Measurements from ENCODE around the gene GDPD3.
"Not testable (repeated sequence)": the region's sequence is repeated elsewhere in the genome, so short reads cannot be mapped to it uniquely, and the experiment has no call there.

GDPD3 gene

GRCh38 chr16:30124985-30125379, 11.6 kb upstream of the GDPD3 start:
- DNase-seq (ENCODE audit: low read depth): no peak

DNA sequence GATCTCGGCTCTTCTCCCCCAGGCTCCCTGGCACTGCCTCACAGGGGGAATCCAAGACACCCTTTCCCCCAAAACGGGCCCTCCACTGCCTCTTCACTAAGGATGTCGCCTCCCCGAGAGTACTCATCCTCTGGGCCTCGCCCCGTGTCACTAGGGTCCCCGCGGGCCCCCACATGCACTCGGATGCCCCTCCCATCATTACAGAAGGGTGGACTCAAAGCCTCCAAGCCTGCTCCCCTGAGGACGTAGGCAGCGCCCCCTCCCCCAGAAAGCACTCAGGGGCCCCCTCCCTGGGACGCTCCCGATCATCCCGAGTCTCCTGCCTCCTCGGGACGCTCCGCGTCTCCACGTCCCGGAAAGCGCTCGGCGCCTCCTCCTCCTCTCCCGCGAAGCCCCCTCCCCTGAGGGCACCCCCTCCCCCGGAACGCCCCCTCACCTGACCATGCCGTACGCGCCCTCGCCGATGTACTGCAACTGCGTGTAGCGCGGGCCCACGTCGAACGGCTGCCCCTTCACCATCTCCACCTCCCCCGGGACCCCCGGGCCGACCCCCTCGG, 9.3 kb upstream of the GDPD3 start:
- no peak for DNase-seq (ENCODE audit: low read depth)

DNA sequence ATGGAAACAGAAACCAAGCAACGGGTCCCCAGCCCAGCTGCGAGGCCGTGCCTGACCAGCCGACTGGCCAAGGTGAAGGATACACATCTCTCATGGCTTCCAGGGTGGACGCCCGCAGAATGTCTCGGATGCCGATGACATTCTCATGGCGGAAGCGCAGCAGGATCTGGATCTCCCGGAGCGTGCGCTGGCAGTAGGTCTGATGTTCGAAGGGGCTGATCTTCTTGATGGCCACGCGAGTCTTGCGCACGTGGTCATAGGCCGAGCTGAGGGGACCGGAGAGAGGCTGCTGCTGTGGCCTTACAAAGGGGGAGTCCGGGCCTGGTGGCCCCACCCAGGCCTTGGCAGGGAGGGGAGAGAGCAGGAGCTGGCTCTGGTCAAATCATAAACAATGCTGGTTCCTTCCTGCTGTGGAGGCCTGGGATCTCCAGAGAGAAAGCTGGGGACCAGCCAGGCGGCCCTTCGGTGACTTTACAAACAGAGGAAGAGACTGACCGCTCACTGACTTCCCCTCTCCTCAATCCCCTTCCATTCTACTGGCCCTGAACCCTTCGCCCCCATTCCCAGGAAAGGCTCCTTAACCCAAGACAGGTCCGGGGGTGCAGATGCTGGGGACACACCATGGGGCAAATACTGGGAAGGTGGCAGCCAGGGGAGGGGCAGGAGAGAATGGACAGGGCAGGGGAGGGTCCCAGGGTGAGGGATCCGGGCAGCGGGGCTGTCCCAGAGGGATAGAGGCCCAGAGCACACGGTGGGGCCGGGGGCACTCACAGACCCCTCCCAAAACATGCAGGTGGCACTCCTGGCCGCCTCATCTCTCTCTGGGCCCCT, 8.6 kb upstream of the GDPD3 start:
- DNase-seq (ENCODE audit: low read depth): no peak

GRCh38 chr16:30120340-30121105, 7.2 kb upstream of the GDPD3 start:
- DNase-seq (ENCODE audit: low read depth): no peak

- no peak for DNase-seq (ENCODE audit: low read depth)
Observed at GRCh38 chr16:30119428-30119827, 6.1 kb upstream of the GDPD3 start.

GRCh38 chr16:30117768-30118167, 4.4 kb upstream of the GDPD3 start:
- DNase-seq (ENCODE audit: low read depth): no peak

- DNase-seq (ENCODE audit: low read depth): no peak
Observed at GRCh38 chr16:30116291-30117207, 3.2 kb upstream of the GDPD3 start.

GRCh38 chr16:30115238-30115637, 1.9 kb upstream of the GDPD3 start:
- no peak for DNase-seq (ENCODE audit: low read depth)

DNA sequence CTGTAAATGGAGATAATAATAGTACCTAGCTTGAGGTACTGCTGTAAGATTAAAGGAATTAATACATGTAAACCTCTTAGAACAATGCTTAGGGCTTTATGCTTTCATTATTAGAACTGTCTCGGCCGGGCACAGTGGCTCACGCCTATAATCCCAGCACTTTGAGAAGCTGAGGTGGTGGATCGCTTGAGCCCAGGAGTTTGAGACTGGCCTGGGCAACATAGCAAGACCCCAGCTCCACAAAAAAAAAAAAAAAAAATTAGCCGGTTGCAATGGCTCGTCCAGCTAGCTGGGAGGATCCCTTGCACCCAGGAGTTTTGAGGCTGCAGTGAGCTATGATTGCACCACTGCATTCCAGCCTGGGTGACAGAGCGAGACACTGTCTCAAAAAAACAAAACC, 1.5 kb upstream of the GDPD3 start:
- not testable (repeated sequence) for DNase-seq (ENCODE audit: low read depth)

GRCh38 chr16:30114411-30114810, 1.1 kb upstream of the GDPD3 start:
- no peak for DNase-seq (ENCODE audit: low read depth)

DNA sequence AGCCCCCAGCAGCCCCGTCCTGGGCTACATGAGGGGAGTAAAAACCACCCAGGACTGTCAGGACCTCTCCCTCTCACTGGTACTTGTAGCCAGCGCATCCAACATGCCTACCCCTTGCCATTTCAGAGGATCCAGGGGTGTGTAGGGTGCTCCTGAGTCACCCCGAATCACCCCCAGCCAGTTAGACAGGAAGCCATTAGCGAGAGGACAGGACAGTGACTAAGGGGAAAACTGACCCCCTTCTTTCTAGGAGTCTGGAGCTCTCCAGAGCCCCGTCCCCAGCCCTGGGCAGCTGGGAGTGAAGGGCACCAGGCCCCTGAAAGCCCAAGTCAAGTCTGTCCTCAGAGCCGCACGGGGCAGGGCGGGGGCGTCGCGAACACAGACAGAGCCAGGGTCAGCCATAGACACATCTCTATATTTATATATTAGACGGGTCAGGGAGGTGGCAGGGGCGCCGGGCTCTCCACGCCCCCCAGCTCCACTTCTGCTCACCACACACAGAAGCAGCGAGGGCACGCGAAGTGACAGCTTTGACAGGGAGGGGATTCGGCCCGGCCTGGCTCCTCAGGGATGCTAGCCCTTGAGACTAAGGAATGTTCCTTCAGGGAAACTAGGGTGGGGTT, 485 bp upstream of the GDPD3 start:
- no peak for DNase-seq (ENCODE audit: low read depth)

- no peak for DNase-seq (ENCODE audit: low read depth)
Observed at GRCh38 chr16:30112197-30113030, 923 bp downstream of the GDPD3 start.

DNA sequence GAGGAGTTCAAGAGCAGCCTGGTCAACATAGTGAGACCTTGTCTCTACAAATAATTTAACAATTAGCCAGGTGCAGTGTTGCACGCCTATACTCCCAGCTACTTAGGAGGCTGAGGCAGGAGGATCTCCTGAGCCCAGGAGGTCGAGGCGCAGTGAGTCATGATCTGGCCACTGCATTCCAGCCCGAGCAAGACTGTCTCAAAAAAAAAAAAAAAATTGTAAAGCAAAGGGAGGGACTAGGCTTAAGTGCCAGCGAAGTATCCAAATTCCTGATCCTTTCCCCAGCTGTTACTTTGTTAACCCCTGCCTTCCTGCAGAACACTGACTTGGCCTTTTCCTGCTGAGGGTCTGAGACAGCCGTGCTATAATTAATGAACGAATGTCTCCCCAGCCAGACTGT, 2.7 kb downstream of the GDPD3 start:
- DNase-seq (ENCODE audit: low read depth): no peak

GRCh38 chr16:30108059-30108850, 5.1 kb downstream of the GDPD3 start:
- DNase-seq (ENCODE audit: low read depth): no peak

DNA sequence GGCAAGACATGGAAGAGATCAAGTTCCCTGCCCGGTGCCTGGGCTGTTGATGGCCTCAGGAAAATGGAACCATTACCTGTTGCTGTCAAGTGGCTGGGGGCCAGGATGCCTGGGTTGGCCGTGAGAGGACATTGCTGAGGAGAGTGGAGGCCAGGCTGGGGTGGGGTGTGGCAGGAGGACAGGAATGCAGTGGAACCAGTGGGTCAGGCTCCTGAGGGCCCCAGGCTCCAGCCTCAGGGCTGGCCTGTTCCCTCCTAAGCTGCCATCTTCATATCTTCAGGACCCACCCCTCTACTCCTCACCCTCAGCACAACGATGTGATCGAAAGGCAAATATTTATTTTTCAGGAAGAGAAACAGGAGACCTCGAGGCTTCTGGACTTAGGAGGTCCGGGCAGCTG, 8.8 kb downstream of the GDPD3 start:
- no peak for DNase-seq (ENCODE audit: low read depth)

DNA sequence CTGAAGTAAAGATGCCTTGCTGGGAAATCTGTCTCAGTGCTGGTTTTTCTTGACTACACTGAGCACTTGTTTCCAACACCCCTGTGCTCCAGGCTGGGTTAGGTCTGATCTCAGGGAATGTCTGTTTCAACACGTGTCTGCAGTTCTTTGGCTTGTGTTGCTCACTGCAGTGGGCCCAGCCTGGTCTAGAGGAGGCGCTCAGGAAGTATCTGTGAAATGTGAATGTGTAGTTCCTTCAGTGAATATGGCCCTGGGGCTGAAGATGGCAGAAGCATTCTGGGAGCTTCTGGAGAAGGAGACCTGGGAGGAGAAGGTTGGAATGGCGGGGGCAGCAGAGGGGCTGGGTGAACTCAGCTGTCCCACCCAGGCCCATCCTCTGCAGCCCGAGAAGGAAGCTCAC, 9.2 kb downstream of the GDPD3 start:
- DNase-seq (ENCODE audit: low read depth): no peak

DNA sequence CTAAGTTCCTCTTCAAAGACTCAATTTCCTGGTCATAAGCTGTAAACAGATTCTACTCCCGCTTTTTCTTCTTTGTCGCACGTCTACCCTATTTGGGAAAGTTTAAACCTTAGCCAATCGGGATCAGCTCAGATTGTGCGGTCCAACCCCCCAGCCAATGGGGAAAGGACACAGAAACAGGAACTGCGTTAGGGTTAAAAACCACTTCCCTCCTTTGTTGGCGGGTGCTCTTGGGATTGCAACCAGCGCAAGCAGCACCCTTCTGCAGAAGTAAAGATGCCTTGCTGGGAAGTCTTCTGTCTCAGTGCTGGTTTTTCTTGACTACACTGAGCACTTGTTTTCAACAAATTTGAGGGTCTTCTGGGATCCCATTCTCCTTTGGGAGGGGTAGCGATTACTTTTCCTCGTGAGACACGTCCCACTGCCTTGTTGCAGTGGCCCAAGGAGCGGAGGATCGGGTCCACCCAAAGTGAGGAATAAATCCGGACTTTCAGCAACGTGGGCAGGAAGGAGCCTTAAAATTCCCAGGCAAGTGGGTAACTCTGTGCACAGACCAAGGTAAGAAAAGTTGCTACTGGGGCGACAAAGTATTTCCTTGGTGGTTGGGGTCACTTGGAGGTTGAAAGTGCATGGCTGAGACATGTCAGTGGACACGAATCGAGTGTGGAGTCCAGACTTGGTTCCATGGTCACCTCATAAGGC, 16.3 kb downstream of the GDPD3 start:
- DNase-seq (ENCODE audit: low read depth): no peak

DNA sequence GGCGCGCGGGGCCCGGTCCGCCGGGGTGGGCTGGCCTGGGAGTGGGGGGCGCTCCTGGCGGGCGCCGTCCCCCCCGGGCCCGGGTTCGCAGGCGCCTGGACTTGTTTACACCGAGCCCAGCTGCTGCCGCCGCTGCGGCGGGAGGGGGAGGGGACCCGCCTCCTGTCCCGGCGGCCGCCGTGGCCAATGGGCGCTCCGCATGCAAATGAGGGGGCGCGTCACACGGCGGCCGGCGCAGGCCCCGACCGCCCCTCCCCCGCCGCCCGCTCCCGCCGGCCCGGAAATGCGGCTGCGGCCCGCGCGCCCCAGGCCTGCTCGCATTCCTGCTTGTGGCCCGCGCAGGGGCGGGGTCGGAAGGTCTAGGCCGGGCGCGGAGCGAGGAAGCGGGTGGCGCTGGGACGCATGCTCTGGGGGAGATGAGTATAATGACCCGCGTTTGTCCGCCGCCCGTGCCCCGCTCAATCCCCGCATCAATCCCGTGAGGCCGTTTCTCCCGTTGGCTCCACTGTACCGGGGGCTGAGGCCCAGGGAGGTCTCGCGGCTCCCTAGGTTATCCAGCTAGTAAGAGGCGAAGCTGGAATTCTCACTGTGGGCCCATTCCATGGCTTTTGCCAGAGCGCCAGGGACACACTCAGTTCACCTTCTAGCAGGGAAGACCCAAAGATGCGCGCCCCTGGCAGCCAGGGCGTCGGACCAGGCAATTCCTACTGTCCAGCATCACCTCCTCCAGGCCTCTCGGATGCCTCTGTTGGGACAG, 17.1 kb downstream of the GDPD3 start, which contains the start of gene YPEL3:
Gene YPEL3 (minus strand): TSS at position 109 of the 757 bp plus-strand sequence. CDS start 731 bp downstream, outside the sequence.
- no peak for DNase-seq (ENCODE audit: low read depth)

All from non-pigmented ciliary epithelial cell (primary cell).